HCT116 (cell line): Measurements from ENCODE around the gene CCDC192. TPM values are rescaled to one million over a fixed set of nuclear protein-coding genes. Genes with fewer than 3 reads are reported as not detected.

Experiments used
- ATAC-seq: fragments of 200-7000 bp; cut with Tn5 transposase; 2 replicates; pipeline ENCODE4 v1.9.1; 2020; ENCODE audit warnings: mild to moderate bottlenecking, moderate library complexity
- BruUV-seq: library from RNA; stranded (reverse); fragments of 400-500 nt; replicated peaks from 2 replicates; lab custom pipeline; 2021; lab: Mats Ljungman, UMichigan
- CTCF ChIA-PET: fragments of 300-600 bp; sonication (Branson Sonifier 250); formaldehyde crosslinking; loops from one replicate; lab custom pipeline; 2021; ENCODE audit warnings: antibody characterized with exemption; lab: Charles Lee
- POLR2A ChIA-PET: fragments of 300-600, 350-600 bp; sonication (Branson Sonifier 250); formaldehyde crosslinking; loops from one replicate; lab custom pipeline; 2021; ENCODE audit warnings: antibody characterized with exemption; lab: Charles Lee
- RAD21 ChIA-PET, 2 experiments: fragments of 300-600 bp; sonication (Branson Sonifier 250); formaldehyde crosslinking; loops; one replicate each; lab custom pipeline; 2023; ENCODE audit warnings: low total read pairs in 2 of 2; ENCODE audit not compliant: uncharacterized antibody in 2 of 2, unreplicated experiment in 2 of 2, low non-redundant PET in 1 of 2; lab: Charles Lee
- DNase-seq: peaks from one replicate; pipeline ENCODE4 v3.0.0-alpha.2; 2010; ENCODE audit warnings: low read depth, low spot score
- H2AFZ ChIP-seq: fragments of 200-600 bp; shearing (Covaris generic), sonication (generic); 2 replicates; pipeline ENCODE4 v1.6.1; 2017; ENCODE audit warnings: low read depth, mixed run types, mixed read lengths, antibody characterized with exemption, low read length; ENCODE audit not compliant: poor library complexity, severe bottlenecking
- H3K27ac ChIP-seq: 2 replicates; pipeline ENCODE4 v1.5.1; 2012; ENCODE audit warnings: low read depth, low read length
- H3K27me3 ChIP-seq: fragments of 200-600 bp; sonication (generic); 2 replicates; pipeline ENCODE4 v1.6.1; 2016; ENCODE audit warnings: mixed run types, low read length, mixed read lengths; ENCODE audit not compliant: insufficient read depth
- H3K36me3 ChIP-seq, 2 experiments: fragments of 200-500 bp in 1 of 2; fragments of 200-600 bp in 1 of 2; sonication (Bioruptor generic) in 1 of 2; sonication (generic) in 1 of 2; 2 replicates each; pipeline versions ENCODE4 v1.5.1 to v1.6.1; 2014 to 2016; ENCODE audit warnings: low read length in 2 of 2, inconsistent platforms in 1 of 2, mixed read lengths in 1 of 2, mixed run types in 1 of 2; ENCODE audit not compliant: insufficient read depth in 2 of 2, control insufficient read depth in 1 of 2
- H3K4me1 ChIP-seq, 2 experiments: fragments of 200-600 bp in 1 of 2; sonication (generic) in 1 of 2; 2 replicates each; pipeline versions ENCODE4 v1.5.1 to v1.6.1; 2012 to 2017; ENCODE audit warnings: low read length in 2 of 2, inconsistent platforms in 1 of 2, mild to moderate bottlenecking in 1 of 2, mixed read lengths in 1 of 2, mixed run types in 1 of 2, moderate library complexity in 1 of 2; ENCODE audit not compliant: insufficient read depth in 2 of 2, control insufficient read depth in 1 of 2
- H3K4me2 ChIP-seq: fragments of 200-600 bp; sonication (generic); 2 replicates; pipeline ENCODE4 v1.6.1; 2017; ENCODE audit warnings: mixed run types, low read length, mixed read lengths
- H3K4me3 ChIP-seq, 2 experiments: fragments of 200-600 bp in 1 of 2; sonication (generic) in 1 of 2; replicated peaks in 1 of 2; 2 replicates each; pipeline ENCODE4 v1.5.1; 2011 to 2016; ENCODE audit warnings: low read length in 2 of 2, control low read depth in 1 of 2, low read depth in 1 of 2, mild to moderate bottlenecking in 1 of 2, mixed read lengths in 1 of 2, mixed run types in 1 of 2
- H3K79me2 ChIP-seq: fragments of 200-600 bp; sonication (generic); 2 replicates; pipeline ENCODE4 v1.6.1; 2017; ENCODE audit warnings: mild to moderate bottlenecking, mixed run types, low read length, moderate library complexity, mixed read lengths; ENCODE audit not compliant: insufficient read depth
- H3K9ac ChIP-seq: fragments of 200-600 bp; sonication (generic); 2 replicates; pipeline ENCODE4 v1.6.1; 2016; ENCODE audit warnings: low read length, mixed read lengths
- H3K9me2 ChIP-seq: fragments of 200-600 bp; sonication (generic), shearing (Covaris generic); 2 replicates; pipeline ENCODE4 v1.6.1; 2017; ENCODE audit warnings: mixed run types, mild to moderate bottlenecking, moderate library complexity; ENCODE audit not compliant: insufficient read depth
- H3K9me3 ChIP-seq, 2 experiments: fragments of 200-500 bp in 1 of 2; fragments of 200-600 bp in 1 of 2; sonication (Bioruptor generic) in 1 of 2; sonication (generic) in 1 of 2; 2 replicates each; pipeline ENCODE4 v1.6.1; 2014 to 2017; ENCODE audit warnings: low read length in 2 of 2, mixed read lengths in 2 of 2, inconsistent platforms in 1 of 2, low read depth in 1 of 2, mild to moderate bottlenecking in 1 of 2, mixed run types in 1 of 2, moderate library complexity in 1 of 2; ENCODE audit not compliant: control insufficient read depth in 1 of 2, insufficient read depth in 1 of 2
- H4K20me1 ChIP-seq: fragments of 200-600 bp; sonication (generic), shearing (Covaris generic); 2 replicates; pipeline ENCODE4 v1.6.1; 2017; ENCODE audit warnings: mixed run types, mild to moderate bottlenecking, moderate library complexity; ENCODE audit not compliant: insufficient read depth
- ATF3 ChIP-seq: IDR thresholded peaks from 2 replicates; pipeline ENCODE4 v1.6.1; 2012
- CBX3 ChIP-seq: IDR thresholded peaks from 2 replicates; pipeline ENCODE4 v1.6.1; 2012; ENCODE audit warnings: low read depth
- CEBPB ChIP-seq: IDR thresholded peaks from 2 replicates; pipeline ENCODE4 v1.6.1; 2012; ENCODE audit warnings: low read depth
- EGR1 ChIP-seq: IDR thresholded peaks from 2 replicates; pipeline ENCODE4 v1.6.1; 2012; ENCODE audit warnings: low read depth
- ELF1 ChIP-seq: IDR thresholded peaks from 2 replicates; pipeline ENCODE4 v1.6.1; 2012; ENCODE audit warnings: low read depth, borderline replicate concordance
- EZH2phosphoT487 ChIP-seq: fragments of 200-600 bp; IDR thresholded peaks from 2 replicates; pipeline ENCODE4 v1.6.1; 2018; ENCODE audit warnings: antibody characterized with exemption, borderline replicate concordance
- FOSL1 ChIP-seq: IDR thresholded peaks from 2 replicates; pipeline ENCODE4 v1.6.1; 2012; ENCODE audit warnings: low read depth
- JUND ChIP-seq: IDR thresholded peaks from 2 replicates; pipeline ENCODE4 v1.6.1; 2012
- POLR2A ChIP-seq: IDR thresholded peaks from 2 replicates; pipeline ENCODE4 v1.7.0; 2011; ENCODE audit warnings: borderline replicate concordance; ENCODE audit not compliant: insufficient read depth, insufficient read length; ENCODE audit errors: extremely low read depth
- RAD21 ChIP-seq: IDR thresholded peaks from 2 replicates; pipeline ENCODE4 v1.6.1; 2012; ENCODE audit warnings: low read depth, mild to moderate bottlenecking
- SIN3A ChIP-seq: IDR thresholded peaks from 2 replicates; pipeline ENCODE4 v1.6.1; 2012; ENCODE audit warnings: low read depth
- SRF ChIP-seq: IDR thresholded peaks from 2 replicates; pipeline ENCODE4 v1.6.1; 2012; ENCODE audit warnings: low read depth
- YY1 ChIP-seq: IDR thresholded peaks from 2 replicates; pipeline ENCODE4 v1.6.1; 2011; ENCODE audit warnings: low read length, low read depth, moderate library complexity, mild to moderate bottlenecking; ENCODE audit not compliant: insufficient replicate concordance; ENCODE audit errors: extremely low read depth
- ZFX ChIP-seq: fragments of 450-650 bp; IDR thresholded peaks from 2 replicates; pipeline ENCODE4 v1.6.1; 2017
- intact Hi-C: fragments of 100-400 bp; cut with micrococcal nuclease; formaldehyde crosslinking; loops from 2 replicates; pipeline ENCODE4 v1.10.0; 2022
- total RNA-seq: library from RNA; stranded (reverse); gene quantifications from one replicate; pipeline ENCODE4 v1.2.1, GENCODE V29; 2021; ENCODE audit not compliant: unreplicated experiment
- TF ChIP-seq, protein P1 (sequence below): IDR thresholded peaks from 2 replicates; pipeline ENCODE4 v1.6.1; 2012
- TF ChIP-seq, protein P2 (sequence below): IDR thresholded peaks from 2 replicates; pipeline ENCODE4 v1.6.1; 2011; ENCODE audit warnings: mild to moderate bottlenecking, low read length, moderate library complexity; ENCODE audit not compliant: insufficient replicate concordance; ENCODE audit errors: extremely low read depth

CCDC192 gene
- total RNA-seq, 1 experiment from 2014 or later, result not detected

DNA sequence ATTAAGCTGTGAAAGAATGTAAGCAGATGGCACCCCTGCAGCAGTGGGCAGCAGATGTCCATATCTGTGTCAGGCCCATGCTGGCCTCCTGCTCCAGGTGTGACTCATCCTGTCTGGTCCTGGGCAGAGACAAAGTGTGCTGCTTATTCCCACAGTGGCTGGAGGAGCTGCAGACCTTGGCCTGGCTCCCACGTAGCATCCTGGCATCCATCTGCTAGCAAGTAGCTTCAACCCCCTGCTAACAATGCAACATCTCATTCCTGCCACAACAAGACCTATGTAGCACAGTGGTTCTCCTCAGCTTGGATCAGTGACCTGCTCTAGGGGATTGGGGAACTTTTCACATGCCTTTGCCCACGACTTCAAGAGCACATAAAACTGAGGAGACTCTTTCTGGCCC lies 254.0 kb downstream of the CCDC192 start:
- no peak overlapping the region for H3K27ac ChIP-seq
- no peak for TF ChIP-seq ATF3
- no peak for TF ChIP-seq ELF1
- 0 out of 2 replicates have a peak, but pooled peaks have one; percentile 7 for TF ChIP-seq RAD21
- peak; percentile 35; the same call in 1 of the 2 replicates for TF ChIP-seq FOSL1
- TF ChIP-seq ZFX, result no peak
- 0 out of 2 replicates have a peak, but pooled peaks have one; percentile 20 for TF ChIP-seq CBX3
- no peak for TF ChIP-seq CEBPB
- TF ChIP-seq, protein P1, sequence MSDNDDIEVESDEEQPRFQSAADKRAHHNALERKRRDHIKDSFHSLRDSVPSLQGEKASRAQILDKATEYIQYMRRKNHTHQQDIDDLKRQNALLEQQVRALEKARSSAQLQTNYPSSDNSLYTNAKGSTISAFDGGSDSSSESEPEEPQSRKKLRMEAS, result no peak
- no peak for TF ChIP-seq SIN3A
- TF ChIP-seq JUND, result peak; percentile 49; the same call in 1 of the 2 replicates
- TF ChIP-seq SRF, result no peak
- no peak for TF ChIP-seq EZH2phosphoT487
- TF ChIP-seq EGR1, result no peak
- no peaks in the 10 kb centered on the region for H4K20me1 ChIP-seq
- peaks cover 22 to 27% of the 10 kb centered on the region in 2 experiments for H3K4me1 ChIP-seq
- no peaks in the 10 kb centered on the region for H3K36me3 ChIP-seq
- no TSS peak for BruUV-seq
- H3K9me2 ChIP-seq, result no peaks in the 10 kb centered on the region
- intact Hi-C loops, result no loop called here
- no peaks in the 10 kb centered on the region; a peak in 1 of 4 replicates for H3K9me3 ChIP-seq
- no peaks in the 10 kb centered on the region for H3K27me3 ChIP-seq
- H2AFZ ChIP-seq, result no peak overlapping the region
- ChIA-PET POLR2A (no interaction called here), CTCF (no interaction called here), RAD21 (no interaction called here)
- H3K79me2 ChIP-seq, result no peaks in the 10 kb centered on the region
- DNase-seq (no peak), ATAC-seq (peak; percentile 83)
- H3K4me2 ChIP-seq, result no peak overlapping the region
- no peak overlapping the region for H3K4me3 ChIP-seq
- no peak overlapping the region for H3K9ac ChIP-seq

- POLR2A ChIA-PET, result no interaction called here
- DNase-seq, result no peak
- Histone ChIP-seq H3K4me3 (no peak overlapping the region), H3K79me2 (no peaks in the 10 kb centered on the region), H3K9ac (no peak overlapping the region), H3K9me3 (no peaks in the 10 kb centered on the region; a peak in 1 of 4 replicates), H3K4me1 (peaks cover 22 to 27% of the 10 kb centered on the region in 2 experiments), H3K9me2 (no peaks in the 10 kb centered on the region), H3K27ac (no peak overlapping the region), H3K4me2 (no peak overlapping the region), H4K20me1 (no peaks in the 10 kb centered on the region), H3K27me3 (no peaks in the 10 kb centered on the region), H2AFZ (no peak overlapping the region), H3K36me3 (no peaks in the 10 kb centered on the region)
- RAD21 ChIA-PET, result no interaction called here
- CTCF ChIA-PET, result no interaction called here
- ATAC-seq, result no peak
- no TSS peak for BruUV-seq
- intact Hi-C loops, result no loop called here
- TF ChIP-seq ATF3 (no peak), ELF1 (no peak), YY1 (no peak), POLR2A (no peak), EZH2phosphoT487 (no peak), CBX3 (no peak)
- TF ChIP-seq, protein P2, sequence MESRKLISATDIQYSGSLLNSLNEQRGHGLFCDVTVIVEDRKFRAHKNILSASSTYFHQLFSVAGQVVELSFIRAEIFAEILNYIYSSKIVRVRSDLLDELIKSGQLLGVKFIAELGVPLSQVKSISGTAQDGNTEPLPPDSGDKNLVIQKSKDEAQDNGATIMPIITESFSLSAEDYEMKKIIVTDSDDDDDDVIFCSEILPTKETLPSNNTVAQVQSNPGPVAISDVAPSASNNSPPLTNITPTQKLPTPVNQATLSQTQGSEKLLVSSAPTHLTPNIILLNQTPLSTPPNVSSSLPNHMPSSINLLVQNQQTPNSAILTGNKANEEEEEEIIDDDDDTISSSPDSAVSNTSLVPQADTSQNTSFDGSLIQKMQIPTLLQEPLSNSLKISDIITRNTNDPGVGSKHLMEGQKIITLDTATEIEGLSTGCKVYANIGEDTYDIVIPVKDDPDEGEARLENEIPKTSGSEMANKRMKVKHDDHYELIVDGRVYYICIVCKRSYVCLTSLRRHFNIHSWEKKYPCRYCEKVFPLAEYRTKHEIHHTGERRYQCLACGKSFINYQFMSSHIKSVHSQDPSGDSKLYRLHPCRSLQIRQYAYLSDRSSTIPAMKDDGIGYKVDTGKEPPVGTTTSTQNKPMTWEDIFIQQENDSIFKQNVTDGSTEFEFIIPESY, result no peak
These were observed 254.6 kb downstream of the CCDC192 start for GRCh38 chr5:127957701-127958239.
